NCI-H460 (cell line): Measurements from ENCODE around the gene ATAT1. TPM values are rescaled to one million over a fixed set of nuclear protein-coding genes. Genes with fewer than 3 reads are reported as not detected.

Experiments used
- DNase-seq: peaks from one replicate; pipeline ENCODE4 v3.0.0-alpha.2; 2016; ENCODE audit warnings: low read depth; ENCODE audit errors: extremely low read depth
- total RNA-seq: library from RNA; depleted of rRNA; stranded (reverse); fragments of >200 nt; shearing (Covaris generic); gene quantifications from 2 replicates; pipeline ENCODE4 v1.2.3, GENCODE V29; 2014

ATAT1 gene
- total RNA-seq, 1 experiment from 2014 or later, result 7.7 TPM

GRCh38 chr6:30612687-30613248 lies 13.9 kb upstream of the ATAT1 start:
- no peak for DNase-seq

GRCh38 chr6:30613251-30614043 lies 13.2 kb upstream of the ATAT1 start:
- no peak for DNase-seq

- DNase-seq, result no peak
Measured at GRCh38 chr6:30614044-30614842, 12.4 kb upstream of the ATAT1 start.

- DNase-seq, result peak; percentile 96
Measured at GRCh38 chr6:30614843-30615218, 11.8 kb upstream of the ATAT1 start.

- peak; percentile 58 for DNase-seq
Measured at GRCh38 chr6:30615219-30615957, 11.3 kb upstream of the ATAT1 start.

GRCh38 chr6:30615958-30616810 lies 10.5 kb upstream of the ATAT1 start:
- no peak for DNase-seq

- peak; percentile 99 for DNase-seq
Measured at GRCh38 chr6:30616811-30617564, 9.7 kb upstream of the ATAT1 start, which contains the start of gene PPP1R10. Gene PPP1R10 (minus strand): TSS chr6:30617243. CDS start chr6:30609944, 7,299 bp downstream.

- DNase-seq, result peak; percentile 95
Measured at GRCh38 chr6:30617565-30618269, 9.0 kb upstream of the ATAT1 start, which contains the start of gene MRPS18B. Gene MRPS18B (plus strand): TSS chr6:30617840. CDS start chr6:30617866, 26 bp downstream.

- no peak for DNase-seq
Measured at GRCh38 chr6:30618270-30618797, 8.3 kb upstream of the ATAT1 start.

GRCh38 chr6:30619561-30619960 lies 7.1 kb upstream of the ATAT1 start:
- DNase-seq, result no peak

- no peak for DNase-seq
Measured at GRCh38 chr6:30625511-30625910, 1.2 kb upstream of the ATAT1 start.

- no peak for DNase-seq
Measured at GRCh38 chr6:30635834-30636233, 9.2 kb downstream of the ATAT1 start.

GRCh38 chr6:30640481-30640880 lies 13.8 kb downstream of the ATAT1 start:
- no peak for DNase-seq

GRCh38 chr6:30641048-30641447 lies 14.4 kb downstream of the ATAT1 start:
- DNase-seq, result no peak

GRCh38 chr6:30643656-30644055 lies 17.0 kb downstream of the ATAT1 start:
- no peak for DNase-seq

GRCh38 chr6:30644769-30645168 lies 18.1 kb downstream of the ATAT1 start:
- no peak for DNase-seq

GRCh38 chr6:30645989-30646388 lies 19.3 kb downstream of the ATAT1 start:
- no peak for DNase-seq
